H1 (cell line): Measurements from ENCODE around the gene FMOD. TPM values are rescaled to one million over a fixed set of nuclear protein-coding genes. Genes with fewer than 3 reads are reported as not detected.

Experiments
- CTCF ChIA-PET: fragments of 300-600 bp; sonication (Branson Sonifier 250); formaldehyde crosslinking; loops from one replicate; lab custom pipeline; 2021; ENCODE audit not compliant: partially characterized antibody; lab: Charles Lee
- POLR2A ChIA-PET: fragments of 300-600 bp; sonication (Branson Sonifier 250); formaldehyde crosslinking; loops from one replicate; lab custom pipeline; 2021; ENCODE audit warnings: inconsistent platforms; ENCODE audit not compliant: partially characterized antibody; lab: Charles Lee
- DNase-seq, 2 experiments: peaks; one replicate each; pipeline versions ENCODE4 v3.0.0 to v3.0.0-alpha.2; 2010 to 2022; ENCODE audit warnings: low spot score in 2 of 2, low read depth in 1 of 2, mixed read lengths in 1 of 2
- FAIRE-seq: peaks from 2 replicates; lab custom pipeline; 2011; peaks lifted over from hg19 to GRCh38; lab: Jason Lieb, UNC
- H2AFZ ChIP-seq: 2 replicates; pipeline ENCODE4 v1.8.1; 2012; ENCODE audit warnings: low read length, inconsistent platforms
- H2AK5ac ChIP-seq: 2 replicates; pipeline ENCODE4 v1.6.1; 2013; ENCODE audit warnings: low read depth, low read length
- H2BK120ac ChIP-seq: replicated peaks from 2 replicates; pipeline ENCODE3; 2013; ENCODE audit warnings: low read depth, low read length, inconsistent platforms
- H2BK12ac ChIP-seq: 2 replicates; pipeline ENCODE4 v1.6.1; 2013; ENCODE audit warnings: low read depth, low read length
- H2BK15ac ChIP-seq: 2 replicates; pipeline ENCODE4 v1.6.1; 2013; ENCODE audit warnings: low read length
- H2BK20ac ChIP-seq: 2 replicates; pipeline ENCODE4 v1.6.1; 2013; ENCODE audit warnings: low read length
- H2BK5ac ChIP-seq: 2 replicates; pipeline ENCODE4 v1.6.1; 2013; ENCODE audit warnings: low read depth, low read length
- H3K14ac ChIP-seq: 2 replicates; pipeline ENCODE4 v1.6.1; 2013; ENCODE audit warnings: inconsistent platforms; ENCODE audit not compliant: insufficient read length
- H3K18ac ChIP-seq: 2 replicates; pipeline ENCODE4 v1.6.1; 2013; ENCODE audit warnings: low read length; ENCODE audit errors: extremely low read depth
- H3K23ac ChIP-seq: 2 replicates; pipeline ENCODE4 v1.6.1; 2013; ENCODE audit warnings: inconsistent platforms; ENCODE audit not compliant: insufficient read length
- H3K23me2 ChIP-seq: 2 replicates; pipeline ENCODE4 v1.6.1; 2013; ENCODE audit warnings: low read depth, low read length
- H3K27ac ChIP-seq: 2 replicates; pipeline ENCODE4 v1.6.1; 2011; ENCODE audit warnings: low read depth, low read length, inconsistent platforms
- H3K27me3 ChIP-seq, 4 experiments: replicated peaks in 1 of 4; 1 replicate in 1 of 4; 2 replicates in 3 of 4; pipeline versions ENCODE4 v1.6.1 to v1.8.1; 2011 to 2013; ENCODE audit warnings: low read length in 3 of 4, mild to moderate bottlenecking in 3 of 4, inconsistent platforms in 2 of 4, mixed read lengths in 2 of 4, moderate library complexity in 1 of 4; ENCODE audit not compliant: control insufficient read depth in 3 of 4, insufficient read depth in 3 of 4; ENCODE audit errors: extremely low read depth in 1 of 4
- H3K36me3 ChIP-seq, 4 experiments: 2 replicates each; pipeline versions ENCODE4 v1.6.1 to v1.8.1; 2011 to 2013; ENCODE audit warnings: mild to moderate bottlenecking in 4 of 4, low read length in 3 of 4, moderate library complexity in 2 of 4, control low read depth in 1 of 4, inconsistent platforms in 1 of 4; ENCODE audit not compliant: insufficient read depth in 4 of 4, control insufficient read depth in 2 of 4
- H3K4ac ChIP-seq: replicated peaks from 2 replicates; pipeline ENCODE3; 2013; ENCODE audit warnings: low read length, low read depth, mixed read lengths, inconsistent platforms; ENCODE audit not compliant: insufficient read length
- H3K4me1 ChIP-seq, 4 experiments: replicated peaks in 1 of 4; 1 replicate in 1 of 4; 2 replicates in 3 of 4; pipeline versions ENCODE4 v1.6.1 to v1.8.1; 2011 to 2013; ENCODE audit warnings: low read length in 3 of 4, inconsistent platforms in 2 of 4, mixed read lengths in 1 of 4; ENCODE audit not compliant: insufficient read depth in 4 of 4, control insufficient read depth in 3 of 4
- H3K4me2 ChIP-seq, 2 experiments: 2 replicates each; pipeline versions ENCODE4 v1.6.1 to v1.8.1; 2011 to 2013; ENCODE audit warnings: low read depth in 2 of 2, low read length in 2 of 2, control low read depth in 1 of 2, inconsistent platforms in 1 of 2, mild to moderate bottlenecking in 1 of 2; ENCODE audit not compliant: insufficient read depth in 1 of 2
- H3K4me3 ChIP-seq, 4 experiments: fragments of 200-600, 300-600 bp in 1 of 4; sonication (generic), shearing (Covaris generic), sonication (Bioruptor Twin) in 1 of 4; 2 replicates each; pipeline versions ENCODE4 v1.5.1 to v1.8.1; 2011 to 2016; ENCODE audit warnings: low read length in 4 of 4, low read depth in 3 of 4, control low read depth in 2 of 4, inconsistent platforms in 2 of 4, mild to moderate bottlenecking in 2 of 4, mixed read lengths in 1 of 4, moderate library complexity in 1 of 4; ENCODE audit not compliant: insufficient read depth in 2 of 4; ENCODE audit errors: extremely low read depth in 1 of 4
- H3K56ac ChIP-seq: replicated peaks from 2 replicates; pipeline ENCODE3; 2013; ENCODE audit warnings: low read depth, mild to moderate bottlenecking, mixed read lengths, low read length, inconsistent platforms; ENCODE audit not compliant: insufficient read length
- H3K79me1 ChIP-seq: 2 replicates; pipeline ENCODE4 v1.6.1; 2013; ENCODE audit warnings: low read depth, low read length, control low read depth
- H3K79me2 ChIP-seq, 2 experiments: 2 replicates each; pipeline versions ENCODE4 v1.6.1 to v1.8.1; 2012 to 2013; ENCODE audit warnings: low read length in 2 of 2, mild to moderate bottlenecking in 2 of 2, inconsistent platforms in 1 of 2; ENCODE audit not compliant: insufficient read depth in 2 of 2, control insufficient read depth in 1 of 2
- H3K9ac ChIP-seq, 4 experiments: replicated peaks in 1 of 4; 1 replicate in 1 of 4; 2 replicates in 3 of 4; pipeline versions ENCODE4 v1.6.1 to v1.8.1; 2011 to 2013; ENCODE audit warnings: low read depth in 3 of 4, low read length in 3 of 4, control low read depth in 2 of 4, mild to moderate bottlenecking in 2 of 4, moderate library complexity in 2 of 4, inconsistent platforms in 1 of 4; ENCODE audit errors: extremely low read depth in 1 of 4
- H3K9me3 ChIP-seq, 2 experiments: 2 replicates each; pipeline versions ENCODE4 v1.6.1 to v1.8.1; 2012 to 2013; ENCODE audit warnings: mild to moderate bottlenecking in 2 of 2, moderate library complexity in 2 of 2, control low read depth in 1 of 2, inconsistent platforms in 1 of 2, low read depth in 1 of 2, low read length in 1 of 2, mixed read lengths in 1 of 2; ENCODE audit not compliant: insufficient read depth in 2 of 2
- H4K20me1 ChIP-seq, 2 experiments: replicated peaks in 1 of 2; 2 replicates each; pipeline versions ENCODE3 to v1.8.1; 2011 to 2013; ENCODE audit warnings: inconsistent platforms in 2 of 2, low read length in 2 of 2, mild to moderate bottlenecking in 1 of 2; ENCODE audit not compliant: insufficient read depth in 2 of 2, control insufficient read depth in 1 of 2
- H4K5ac ChIP-seq: 2 replicates; pipeline ENCODE4 v1.6.1; 2013; ENCODE audit warnings: low read length, low read depth, mixed read lengths, inconsistent platforms; ENCODE audit not compliant: insufficient read length
- H4K8ac ChIP-seq: 2 replicates; pipeline ENCODE4 v1.8.0; 2013; ENCODE audit warnings: mild to moderate bottlenecking, moderate library complexity, low read length, inconsistent platforms; ENCODE audit not compliant: insufficient read depth; ENCODE audit errors: extremely low read depth
- H4K91ac ChIP-seq: replicated peaks from 2 replicates; pipeline ENCODE3; 2013; ENCODE audit warnings: low read length, mixed read lengths, inconsistent platforms; ENCODE audit not compliant: insufficient read length
- NRF1 ChIP-seq: IDR thresholded peaks from 2 replicates; pipeline ENCODE4 v1.6.1; 2011; ENCODE audit warnings: mild to moderate bottlenecking, low read depth, low read length, improper control_type of control experiment
- SP2 ChIP-seq: IDR thresholded peaks from 2 replicates; pipeline ENCODE4 v1.6.1; 2012; ENCODE audit warnings: mild to moderate bottlenecking, low read length, inconsistent platforms
- WGBS, 2 experiments: shearing (Covaris generic) in 1 of 2; methylation state at CpG; one replicate each; pipeline versions ENCODE4 v1.1.6 to v1.1.7; 2013 to 2015; ENCODE audit warnings: low lambda C conversion rate in 2 of 2, mixed read lengths in 2 of 2, inconsistent platforms in 1 of 2, low coverage in 1 of 2, missing lambda C conversion rate in 1 of 2; ENCODE audit not compliant: insufficient replicate concordance in 2 of 2, insufficient coverage in 1 of 2, insufficient read length in 1 of 2; ENCODE audit errors: extremely low coverage in 1 of 2, missing lambda C conversion rate in 1 of 2; 5-methylcytosine and 5-hydroxymethylcytosine counted together
- polyA plus RNA-seq, 7 experiments: library from polyadenylated mRNA; depleted of rRNA in 3 of 7; stranded (reverse) in 5 of 7; unstranded in 2 of 7; fragments of >200 nt in 5 of 7; fragments of 200-250 nt in 2 of 7; gene quantifications; 1 replicate in 5 of 7; 2 replicates in 1 of 7; 4 replicates in 1 of 7; pipeline versions ENCODE4 v1.2.1 to v1.2.3, GENCODE V29; 2011 to 2013; ENCODE audit warnings: missing spikeins in 2 of 7, mixed read lengths in 2 of 7
- total RNA-seq: library from RNA; stranded (reverse); fragmentation: NEBNext Ultra II Directional; extraction: Animal tissue kit (Norgen Biotek cat#: 25700); gene quantifications from 2 replicates; pipeline ENCODE4 v1.2.1, GENCODE V29; 2021

FMOD gene
- total and polyA plus RNA-seq, 2 of the 8 experiments (the other 6 are each of a cell fraction or from before 2014, with no cell fraction given): 0.17 to 0.32 TPM

DNA sequence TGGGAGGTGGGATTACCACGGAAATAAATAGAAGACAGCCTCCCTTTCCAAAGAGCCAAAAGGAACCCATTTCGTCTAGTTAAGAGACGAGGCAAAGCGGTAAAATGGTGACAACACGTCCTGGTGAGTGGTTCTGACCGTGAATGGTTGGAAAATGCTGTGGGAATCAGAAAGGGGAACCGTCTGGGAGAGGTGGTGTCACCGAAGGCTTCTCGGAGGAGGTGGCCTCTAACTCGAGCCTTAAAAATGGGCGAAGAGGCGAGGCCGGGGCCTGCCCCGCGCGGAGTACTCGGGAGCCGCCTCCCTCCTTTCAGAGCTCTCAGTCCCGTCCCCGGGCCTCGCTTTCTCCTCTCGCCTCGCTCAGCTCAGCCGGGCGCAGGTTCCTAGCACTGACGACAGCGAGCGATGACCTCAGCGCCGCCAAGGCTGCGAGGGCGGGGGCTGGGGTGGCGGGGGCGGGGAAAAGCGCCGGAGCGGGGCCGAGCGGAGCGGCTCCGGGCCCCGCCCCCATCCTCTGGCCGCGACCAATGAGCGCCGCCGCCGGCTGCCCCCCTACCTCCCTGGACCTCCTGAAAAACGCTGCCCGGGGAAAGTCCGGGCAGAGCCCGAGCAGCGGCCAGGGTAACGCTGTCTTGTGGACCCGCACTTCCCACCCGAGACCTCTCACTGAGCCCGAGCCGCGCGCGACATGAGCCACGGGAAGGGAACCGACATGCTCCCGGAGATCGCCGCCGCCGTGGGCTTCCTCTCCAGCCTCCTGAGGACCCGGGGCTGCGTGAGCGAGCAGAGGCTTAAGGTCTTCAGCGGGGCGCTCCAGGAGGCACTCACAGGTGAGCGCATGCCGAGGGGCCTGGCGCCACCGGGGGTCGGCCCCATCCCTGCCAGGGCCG is 45.8 kb downstream of the FMOD start, which contains the start of gene BTG2:
Gene BTG2 (plus strand): TSS at position 601 of the 890 bp plus-strand sequence. CDS start 88 bp downstream, at position 689.
- H4K8ac ChIP-seq: peak within 1 kb of the TSS; percentile 78; the same call in 1 of the 2 replicates
- peaks cover 41 to 86% (median 77%) of the 10 kb centered on the region in 4 experiments for H3K27me3 ChIP-seq
- H3K79me1 ChIP-seq: no peaks in the 10 kb centered on the region
- H2BK120ac ChIP-seq: no peak within 1 kb of the TSS
- H3K79me2 ChIP-seq: no peaks in the 10 kb centered on the region
- peak within 1 kb of the TSS; percentile 80; the same call in 1 of the 2 replicates for H2BK12ac ChIP-seq
- H3K4me3 ChIP-seq: peak within 1 kb of the TSS; percentile 74 to 92 (median 78)
- H3K56ac ChIP-seq: no peak within 1 kb of the TSS
- H3K23me2 ChIP-seq: peaks cover 13% of the 10 kb centered on the region
- peak within 1 kb of the TSS; percentile 82 to 88 for H3K4me2 ChIP-seq
- peak within 1 kb of the TSS; percentile 72; the same call in 1 of the 2 replicates for H2BK15ac ChIP-seq
- ChIA-PET CTCF (interaction anchor here (1.0 to 9.3 kb wide), 6 partner anchors 10 to 35 kb away, joined by 4 to 123 read pairs (median 24); no protein-coding TSS in a partner anchor), POLR2A (interaction anchor here (0.6 to 3.3 kb wide), 5 partner anchors 12 to 299 kb away, joined by 3 to 11 read pairs (median 5); no protein-coding TSS in a partner anchor)
- DNase-seq (peak; percentile 70 to 85), FAIRE-seq (no peak)
- H4K5ac ChIP-seq: no peak within 1 kb of the TSS
- H2BK5ac ChIP-seq: no peak within 1 kb of the TSS
- WGBS, 2 experiments: 4% methylated on average over 45 of the region's 79 CpGs; no CpG with 5 or more reads in 1 of the 2 experiments
- peaks cover 14 to 33% (median 18%) of the 10 kb centered on the region in 4 experiments for H3K4me1 ChIP-seq
- H3K18ac ChIP-seq: peak within 1 kb of the TSS; percentile 86
- H3K36me3 ChIP-seq: no peaks in the 10 kb centered on the region; a peak in 1 of 8 replicates
- H3K4ac ChIP-seq: no peak within 1 kb of the TSS
- peak within 1 kb of the TSS; percentile 59 to 93 (median 70) for H3K9ac ChIP-seq
- H4K91ac ChIP-seq: peak within 1 kb of the TSS; percentile 11
- H4K20me1 ChIP-seq: peaks cover 5 to 24% of the 10 kb centered on the region in 2 experiments
- H3K27ac ChIP-seq: no peak within 1 kb of the TSS
- no peak within 1 kb of the TSS for H2BK20ac ChIP-seq
- no peak within 1 kb of the TSS; the same call in 1 of the 2 replicates for H2AK5ac ChIP-seq
- H3K9me3 ChIP-seq: no peaks in the 10 kb centered on the region
- no peak within 1 kb of the TSS for H3K14ac ChIP-seq
- peak within 1 kb of the TSS; percentile 92 for H2AFZ ChIP-seq
- no peak within 1 kb of the TSS for H3K23ac ChIP-seq
- TF ChIP-seq SP2: no peak
- no peak for TF ChIP-seq NRF1
